ENCODE data around the gene PGD.

PGD gene

DNA sequence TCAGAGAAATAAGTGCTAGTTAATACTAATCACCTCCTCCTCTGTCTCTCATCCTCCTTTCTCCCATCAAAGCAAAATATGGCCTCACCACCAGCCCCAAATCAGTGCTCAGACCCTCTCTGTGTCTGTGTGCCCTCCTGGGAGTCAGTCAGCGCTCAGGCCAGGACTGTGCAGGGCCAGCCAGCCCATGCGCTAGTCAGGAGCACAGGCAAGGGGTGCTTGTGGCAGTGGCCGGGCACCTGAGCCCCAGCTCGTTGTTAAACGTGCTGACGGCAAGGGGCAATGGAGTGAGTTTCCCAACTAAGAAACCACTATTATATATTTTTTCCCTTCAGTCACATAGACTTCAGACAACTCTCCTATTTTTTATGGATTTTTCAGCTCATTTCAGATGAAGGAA lies 19.2 kb upstream of the PGD start:
- Histone ChIP-seq H3K27ac (ENCODE audit: low read depth, low read length, severe bottlenecking) (no peak overlapping the region), H3K4me3 (ENCODE audit: extremely low read depth, insufficient read depth, low read length, poor library complexity, severe bottlenecking) (no peak overlapping the region), H3K9me3 (ENCODE audit: control insufficient read depth, low read length) (no peaks in the 10 kb centered on the region), H3K4me1 (ENCODE audit: control insufficient read depth, insufficient read depth, low read length, poor library complexity, severe bottlenecking) (peaks cover 5% of the 10 kb centered on the region), H3K36me3 (ENCODE audit: control insufficient read depth, insufficient read depth, low read length) (peaks cover 74% of the 10 kb centered on the region)
- 100% methylated on average over 2 to 6 of the region's 6 CpGs for WGBS, 2 experiments (ENCODE audit: insufficient coverage in 2 of 2)

DNA sequence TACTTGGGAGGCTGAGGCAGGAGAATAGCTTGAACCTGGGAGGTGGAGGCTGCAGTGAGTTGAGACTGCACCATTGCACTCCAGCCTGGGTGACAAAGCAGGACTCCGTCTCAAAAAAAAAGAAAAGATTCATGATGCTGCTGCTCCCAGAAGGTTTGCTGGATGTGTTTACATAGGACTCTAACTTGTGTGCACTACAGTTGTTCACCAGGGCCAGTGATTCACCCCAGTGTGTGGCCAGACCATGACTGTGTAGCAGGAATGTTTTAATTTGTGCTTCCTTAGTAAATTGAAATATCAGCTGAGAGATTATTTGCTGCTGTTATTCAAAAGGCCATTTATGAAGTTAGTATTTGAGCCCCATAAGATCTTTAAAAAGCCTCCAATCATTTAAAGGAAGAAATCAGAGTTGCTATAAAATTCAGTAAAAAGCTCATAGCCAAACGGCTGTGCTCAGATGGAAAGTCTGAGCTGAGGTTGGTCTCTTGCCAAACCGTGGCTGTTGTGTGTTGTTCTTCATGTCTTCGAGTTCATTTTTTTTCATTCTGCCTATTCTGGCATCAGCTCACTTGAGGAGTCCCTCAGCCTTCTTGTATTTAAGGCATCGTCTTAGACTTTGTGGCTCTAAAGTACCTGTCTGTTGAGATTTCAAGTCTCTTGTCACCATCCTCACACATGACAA lies 18.1 kb upstream of the PGD start:
- H3K4me1 ChIP-seq (ENCODE audit: control insufficient read depth, insufficient read depth, low read length, poor library complexity, severe bottlenecking): peaks cover 5% of the 10 kb centered on the region
- no peak overlapping the region for H3K4me3 ChIP-seq (ENCODE audit: extremely low read depth, insufficient read depth, low read length, poor library complexity, severe bottlenecking)
- WGBS, 2 experiments (ENCODE audit: insufficient coverage in 2 of 2): 85 to 97% methylated on average over 5 of the region's 5 CpGs
- H3K27ac ChIP-seq (ENCODE audit: low read depth, low read length, severe bottlenecking): peak overlapping the region; percentile 59
- H3K9me3 ChIP-seq (ENCODE audit: control insufficient read depth, low read length): no peaks in the 10 kb centered on the region
- H3K36me3 ChIP-seq (ENCODE audit: control insufficient read depth, insufficient read depth, low read length): peaks cover 65% of the 10 kb centered on the region

DNA sequence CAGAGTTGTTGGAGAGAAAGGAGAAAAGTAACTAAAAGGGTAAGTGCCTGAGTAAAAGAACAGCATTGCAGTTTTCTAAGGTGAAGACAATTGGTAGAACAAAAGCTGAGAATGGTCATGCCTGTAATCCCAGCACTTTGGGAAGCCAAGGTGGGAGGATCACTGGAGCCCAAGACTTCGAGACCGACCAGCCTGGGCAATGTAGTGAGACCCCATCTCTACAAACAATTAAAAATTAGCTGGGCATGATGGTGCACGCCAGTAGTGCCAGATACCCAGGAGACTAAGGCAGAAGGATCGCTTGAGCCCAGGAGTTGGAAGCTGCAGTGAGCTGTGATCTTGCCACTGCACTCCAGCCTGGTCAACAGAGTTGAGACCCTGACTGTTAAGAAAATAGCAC lies 15.2 kb upstream of the PGD start:
- Histone ChIP-seq H3K27ac (ENCODE audit: low read depth, low read length, severe bottlenecking) (no peak overlapping the region), H3K4me1 (ENCODE audit: control insufficient read depth, insufficient read depth, low read length, poor library complexity, severe bottlenecking) (peaks cover 6% of the 10 kb centered on the region), H3K4me3 (ENCODE audit: extremely low read depth, insufficient read depth, low read length, poor library complexity, severe bottlenecking) (no peak overlapping the region), H3K36me3 (ENCODE audit: control insufficient read depth, insufficient read depth, low read length) (peaks cover 43% of the 10 kb centered on the region), H3K9me3 (ENCODE audit: control insufficient read depth, low read length) (no peaks in the 10 kb centered on the region)
- 94 to 100% methylated on average over 2 to 3 of the region's 4 CpGs for WGBS, 2 experiments (ENCODE audit: insufficient coverage in 2 of 2)

DNA sequence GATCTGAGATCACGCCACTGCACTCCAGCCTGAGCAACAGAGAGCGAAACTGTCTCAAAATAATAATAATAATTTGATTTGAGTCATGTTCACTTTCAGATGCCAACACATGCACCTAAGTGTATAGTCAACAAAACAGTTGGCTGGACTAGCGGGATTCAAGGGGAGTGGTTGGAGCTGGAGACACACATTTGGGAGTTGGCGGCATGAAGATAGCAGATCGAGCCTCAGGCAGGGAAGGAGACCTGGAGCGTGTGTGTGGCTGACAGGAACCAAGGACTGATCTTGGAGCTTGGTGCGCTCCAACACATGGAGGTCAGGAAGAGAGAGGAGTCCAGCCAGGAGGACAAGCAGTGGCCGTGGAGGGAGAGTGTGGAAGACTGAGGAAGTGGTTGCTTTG lies 14.6 kb upstream of the PGD start:
- peaks cover 6% of the 10 kb centered on the region for H3K4me1 ChIP-seq (ENCODE audit: control insufficient read depth, insufficient read depth, low read length, poor library complexity, severe bottlenecking)
- no peaks in the 10 kb centered on the region for H3K9me3 ChIP-seq (ENCODE audit: control insufficient read depth, low read length)
- no peak overlapping the region for H3K4me3 ChIP-seq (ENCODE audit: extremely low read depth, insufficient read depth, low read length, poor library complexity, severe bottlenecking)
- peaks cover 37% of the 10 kb centered on the region for H3K36me3 ChIP-seq (ENCODE audit: control insufficient read depth, insufficient read depth, low read length)
- no peak overlapping the region for H3K27ac ChIP-seq (ENCODE audit: low read depth, low read length, severe bottlenecking)
- 95 to 100% methylated on average over 6 to 8 of the region's 8 CpGs for WGBS, 2 experiments (ENCODE audit: insufficient coverage in 2 of 2)

DNA sequence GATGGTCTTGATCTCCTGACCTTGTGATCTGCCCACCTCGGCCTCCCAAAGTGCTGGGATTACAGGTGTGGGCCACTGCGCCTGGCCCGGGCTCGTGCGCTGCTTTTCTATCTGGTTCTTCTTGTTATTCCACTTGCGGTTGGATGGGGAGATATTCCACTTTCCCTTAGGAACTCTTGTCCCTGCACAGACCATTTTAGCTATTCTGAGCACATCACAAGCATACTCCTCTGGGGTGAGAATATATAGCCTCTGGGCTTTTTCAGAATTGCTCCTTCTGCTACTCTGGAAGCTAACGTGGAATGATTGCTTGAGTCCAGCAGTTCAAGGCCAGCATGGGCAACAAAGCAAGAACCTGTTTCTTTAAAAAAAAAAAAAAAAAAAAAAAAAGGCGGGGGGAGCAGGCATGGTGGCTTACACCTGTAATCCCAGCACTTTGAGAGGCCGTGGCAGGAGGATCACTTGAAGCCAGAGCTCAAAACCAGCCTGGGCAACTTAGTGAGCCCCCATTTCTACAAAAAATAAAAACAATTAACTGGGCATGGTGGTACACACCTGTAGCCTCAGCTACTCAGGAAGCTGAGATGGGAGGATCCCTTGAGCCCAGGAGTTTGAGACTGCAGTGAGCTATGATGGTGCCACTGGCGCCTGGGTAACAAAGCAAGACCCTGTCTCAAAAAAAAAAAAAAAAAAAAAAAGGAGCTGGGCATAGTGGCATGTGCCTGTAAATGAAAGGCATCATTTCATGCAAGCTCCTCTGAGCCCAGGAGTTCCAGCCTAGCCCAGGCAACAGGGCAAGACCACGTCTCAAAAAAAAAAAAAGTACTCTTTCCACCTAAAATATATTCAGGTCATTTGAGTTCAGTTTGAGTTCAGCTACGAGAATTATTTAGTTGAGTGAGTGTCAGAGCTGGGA lies 11.8 kb upstream of the PGD start:
- Histone ChIP-seq H3K4me3 (ENCODE audit: extremely low read depth, insufficient read depth, low read length, poor library complexity, severe bottlenecking) (no peak overlapping the region), H3K27ac (ENCODE audit: low read depth, low read length, severe bottlenecking) (peak overlapping the region; percentile 73), H3K4me1 (ENCODE audit: control insufficient read depth, insufficient read depth, low read length, poor library complexity, severe bottlenecking) (peaks cover 6% of the 10 kb centered on the region), H3K9me3 (ENCODE audit: control insufficient read depth, low read length) (no peaks in the 10 kb centered on the region), H3K36me3 (ENCODE audit: control insufficient read depth, insufficient read depth, low read length) (peaks cover 18% of the 10 kb centered on the region)
- WGBS, 2 experiments (ENCODE audit: insufficient coverage in 2 of 2): 98 to 100% methylated on average over 3 to 6 of the region's 12 CpGs

DNA sequence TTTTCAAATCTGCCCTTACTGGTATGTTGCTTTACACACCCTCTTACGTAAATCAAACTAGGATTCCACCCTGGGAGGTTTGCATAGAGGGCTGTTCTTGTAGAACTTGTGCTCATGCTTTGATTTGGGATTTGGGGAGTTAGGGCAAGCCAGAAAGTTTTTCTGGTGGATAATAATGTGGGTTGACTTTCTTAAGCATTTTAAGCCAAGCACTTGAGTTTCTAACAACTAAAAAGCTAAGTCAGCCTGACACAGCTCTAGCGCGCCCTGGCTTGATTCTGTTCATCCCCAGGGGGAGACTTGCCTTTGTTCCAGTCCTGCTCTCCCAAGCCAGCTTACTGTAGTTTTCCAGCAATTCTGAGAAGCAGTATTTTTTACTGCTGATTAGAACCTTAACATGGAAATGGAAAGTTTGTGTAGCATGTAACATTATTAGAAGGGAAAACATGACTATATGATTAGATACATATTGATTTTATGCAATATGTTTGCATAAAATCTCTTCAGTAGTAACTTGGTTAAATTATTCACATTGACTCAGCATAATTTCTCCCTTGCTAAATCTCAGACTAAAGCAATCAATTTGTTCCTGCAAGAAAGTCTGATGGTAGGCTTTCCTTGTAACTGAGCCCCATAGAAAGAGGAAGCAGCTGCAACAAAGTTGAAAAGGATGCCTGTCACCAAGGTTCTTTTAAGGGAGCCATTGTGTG lies 11.0 kb upstream of the PGD start:
- H3K4me3 ChIP-seq (ENCODE audit: extremely low read depth, insufficient read depth, low read length, poor library complexity, severe bottlenecking): no peak overlapping the region
- peaks cover 13% of the 10 kb centered on the region for H3K36me3 ChIP-seq (ENCODE audit: control insufficient read depth, insufficient read depth, low read length)
- H3K4me1 ChIP-seq (ENCODE audit: control insufficient read depth, insufficient read depth, low read length, poor library complexity, severe bottlenecking): peaks cover 6% of the 10 kb centered on the region
- H3K9me3 ChIP-seq (ENCODE audit: control insufficient read depth, low read length): no peaks in the 10 kb centered on the region
- WGBS, 2 experiments (ENCODE audit: insufficient coverage in 2 of 2): 71 to 80% methylated on average over 2 of the region's 3 CpGs
- H3K27ac ChIP-seq (ENCODE audit: low read depth, low read length, severe bottlenecking): peak overlapping the region; percentile 73

DNA sequence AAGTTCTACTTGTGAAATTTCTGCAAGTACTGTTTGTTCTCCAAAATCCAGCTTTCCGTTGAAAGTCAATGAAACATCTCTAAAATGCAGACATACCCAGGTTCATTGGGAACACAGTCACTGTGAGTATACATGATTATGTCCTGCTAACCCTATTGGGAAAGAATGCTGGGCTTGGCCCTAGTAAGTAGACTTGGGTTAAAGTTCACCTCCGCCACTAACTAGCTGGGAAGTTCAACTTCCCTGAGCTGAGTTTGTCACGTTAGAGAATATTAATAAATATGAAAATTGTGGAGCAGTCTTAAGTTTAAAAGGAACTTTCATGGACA lies 10.5 kb upstream of the PGD start:
- Histone ChIP-seq H3K36me3 (ENCODE audit: control insufficient read depth, insufficient read depth, low read length) (peaks cover 9% of the 10 kb centered on the region), H3K4me1 (ENCODE audit: control insufficient read depth, insufficient read depth, low read length, poor library complexity, severe bottlenecking) (peaks cover 6% of the 10 kb centered on the region), H3K9me3 (ENCODE audit: control insufficient read depth, low read length) (no peaks in the 10 kb centered on the region), H3K27ac (ENCODE audit: low read depth, low read length, severe bottlenecking) (peak overlapping the region; percentile 73), H3K4me3 (ENCODE audit: extremely low read depth, insufficient read depth, low read length, poor library complexity, severe bottlenecking) (no peak overlapping the region)
- 90 to 92% methylated on average over 2 to 3 of the region's 3 CpGs for WGBS, 2 experiments (ENCODE audit: insufficient coverage in 2 of 2)

DNA sequence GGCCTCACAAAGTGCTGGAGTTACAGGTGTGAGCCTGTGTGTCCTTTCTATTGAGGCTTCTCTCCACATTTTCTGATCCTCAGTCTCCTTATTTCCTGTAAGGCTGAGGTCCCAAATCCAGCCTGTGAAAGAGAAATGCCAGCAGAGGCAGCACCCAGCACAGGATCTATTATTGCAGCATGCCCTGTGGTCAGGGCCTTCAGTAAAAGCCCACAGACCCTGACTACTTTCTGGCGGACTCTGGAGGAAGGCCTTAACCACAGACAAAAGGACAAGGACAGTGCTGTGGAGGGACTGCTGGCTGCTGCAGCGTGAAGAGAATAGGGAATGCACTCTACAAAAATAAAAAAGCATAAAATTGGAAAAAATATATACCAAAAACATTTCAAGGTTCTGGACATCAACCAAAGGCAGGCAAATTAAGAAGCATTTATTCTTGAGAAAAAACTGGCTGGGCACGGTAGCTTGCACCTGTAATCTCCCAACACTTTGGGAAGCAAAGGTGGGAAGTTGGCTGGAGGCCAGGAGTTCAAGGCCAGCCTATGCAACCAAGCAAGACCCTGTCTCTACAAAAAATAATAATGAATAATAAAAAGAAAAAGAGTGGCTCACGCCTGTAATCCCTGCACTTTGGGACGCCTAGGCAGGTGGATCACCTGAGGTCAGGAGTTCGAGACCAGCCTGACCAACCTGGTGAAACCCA lies 9.4 kb upstream of the PGD start:
- WGBS, 2 experiments (ENCODE audit: insufficient coverage in 2 of 2): 94 to 97% methylated on average over 5 of the region's 6 CpGs

DNA sequence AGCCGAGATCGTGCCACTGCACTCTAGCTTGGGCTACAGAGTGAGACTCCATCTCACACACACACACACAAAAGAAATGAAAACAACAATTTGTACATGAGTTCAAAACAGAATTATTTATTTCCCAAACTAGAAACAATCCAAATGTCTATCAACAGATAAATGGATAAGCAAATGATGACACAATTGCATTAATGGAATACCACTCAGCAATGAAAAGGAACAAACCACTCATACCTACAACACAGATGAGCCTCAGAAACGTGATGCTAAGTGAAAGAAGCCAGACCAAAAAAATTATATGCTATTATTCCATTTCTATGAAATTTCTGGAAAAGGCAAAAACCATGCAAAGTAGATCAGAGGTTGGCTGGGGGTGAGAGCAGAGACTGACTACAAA lies 2.0 kb upstream of the PGD start:
- no peak overlapping the region for H3K27ac ChIP-seq (ENCODE audit: low read depth, low read length, severe bottlenecking)
- no CpG with 5 or more reads among the region's 3 CpGs for WGBS, 2 experiments (ENCODE audit: insufficient coverage in 2 of 2)
- no peak overlapping the region for H3K4me3 ChIP-seq (ENCODE audit: extremely low read depth, insufficient read depth, low read length, poor library complexity, severe bottlenecking)
- H3K36me3 ChIP-seq (ENCODE audit: control insufficient read depth, insufficient read depth, low read length): peaks cover 20% of the 10 kb centered on the region
- peaks cover 13% of the 10 kb centered on the region for H3K4me1 ChIP-seq (ENCODE audit: control insufficient read depth, insufficient read depth, low read length, poor library complexity, severe bottlenecking)
- H3K9me3 ChIP-seq (ENCODE audit: control insufficient read depth, low read length): no peaks in the 10 kb centered on the region

More for the DNA sequence above, 9.4 kb upstream of the PGD start:
- Histone ChIP-seq H3K4me3 (ENCODE audit: extremely low read depth, insufficient read depth, low read length, poor library complexity, severe bottlenecking) (no peak overlapping the region), H3K4me1 (ENCODE audit: control insufficient read depth, insufficient read depth, low read length, poor library complexity, severe bottlenecking) (peaks cover 6% of the 10 kb centered on the region), H3K36me3 (ENCODE audit: control insufficient read depth, insufficient read depth, low read length) (peaks cover under 1% of the 10 kb centered on the region), H3K27ac (ENCODE audit: low read depth, low read length, severe bottlenecking) (no peak overlapping the region), H3K9me3 (ENCODE audit: control insufficient read depth, low read length) (no peaks in the 10 kb centered on the region)

DNA sequence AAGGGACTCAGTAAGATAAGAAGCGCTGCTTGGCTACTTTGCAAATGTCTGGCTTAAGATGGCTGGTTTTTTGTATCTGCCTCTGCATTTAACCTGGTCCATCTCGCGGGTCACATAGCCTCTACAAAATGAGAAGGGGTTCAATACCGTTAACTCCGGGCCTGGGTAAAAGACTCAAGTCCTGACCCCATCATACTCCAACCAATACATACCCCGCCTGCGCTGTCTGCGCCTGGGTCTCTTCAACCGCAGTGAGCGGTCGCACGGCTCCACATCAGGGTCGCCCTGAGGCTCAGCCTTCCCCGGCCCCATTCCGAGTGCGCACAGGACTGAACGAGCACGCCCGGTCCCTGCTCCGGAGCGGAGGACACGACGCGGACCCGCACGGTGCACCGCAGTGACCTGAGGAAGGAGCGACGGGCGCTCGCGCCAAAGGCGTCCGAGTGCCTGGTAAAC lies 558 bp upstream of the PGD start:
- peak overlapping the region; percentile 85 for H3K4me3 ChIP-seq (ENCODE audit: extremely low read depth, insufficient read depth, low read length, poor library complexity, severe bottlenecking)
- H3K36me3 ChIP-seq (ENCODE audit: control insufficient read depth, insufficient read depth, low read length): peaks cover 34% of the 10 kb centered on the region
- H3K4me1 ChIP-seq (ENCODE audit: control insufficient read depth, insufficient read depth, low read length, poor library complexity, severe bottlenecking): peaks cover 17% of the 10 kb centered on the region
- H3K9me3 ChIP-seq (ENCODE audit: control insufficient read depth, low read length): no peaks in the 10 kb centered on the region
- H3K27ac ChIP-seq (ENCODE audit: low read depth, low read length, severe bottlenecking): peak overlapping the region; percentile 82
- WGBS, 2 experiments (ENCODE audit: insufficient coverage in 2 of 2): 3% methylated on average over 16 to 34 of the region's 34 CpGs
